Activated CD8-positive, alpha-beta T cell treated with anti-CD3 and anti-CD28 coated beads, Interleukin-2, amount 10 ng/mL, durations not matched to agents 7 days and 5 days (primary cell): Measurements from ENCODE around the gene PEA15. TPM values are rescaled to one million over a fixed set of nuclear protein-coding genes. Genes with fewer than 3 reads are reported as not detected.
A peak's percentile ranks its signal among the peaks of the same experiment; 100 is the strongest.

Experiments
- ATAC-seq: fragments of 150-1000 bp; cut with Tn5 transposase; one replicate; pipeline ENCODE4 v1.10.0; 2021; ENCODE audit warnings: moderate library complexity
- CTCF ChIA-PET: fragments of 350-600 bp; sonication (Branson Sonifier 250); formaldehyde crosslinking; loops from one replicate; lab custom pipeline; 2021; ENCODE audit warnings: antibody characterized with exemption; lab: Charles Lee
- POLR2A ChIA-PET: fragments of 350-600 bp; sonication (Branson Sonifier 250); formaldehyde crosslinking; loops from one replicate; lab custom pipeline; 2021; ENCODE audit warnings: antibody characterized with exemption; lab: Charles Lee
- DNase-seq: peaks from one replicate; pipeline ENCODE4 v3.0.0-alpha.2; 2020
- H3K27ac Mint-ChIP-seq: one replicate; pipeline ENCODE4 v1.8.0; 2021; ENCODE audit warnings: mild to moderate bottlenecking, mixed read lengths
- H3K27me3 Mint-ChIP-seq: one replicate; pipeline ENCODE4 v1.8.0; 2021; ENCODE audit warnings: low read depth, mixed read lengths
- H3K36me3 Mint-ChIP-seq: one replicate; pipeline ENCODE4 v1.8.0; 2021; ENCODE audit warnings: low read depth, mixed read lengths
- H3K4me1 Mint-ChIP-seq: one replicate; pipeline ENCODE4 v1.8.0; 2021; ENCODE audit warnings: low read depth, mixed read lengths
- H3K4me3 Mint-ChIP-seq: one replicate; pipeline ENCODE4 v1.8.0; 2021; ENCODE audit warnings: mild to moderate bottlenecking, mixed read lengths
- H3K9me3 Mint-ChIP-seq: one replicate; pipeline ENCODE4 v1.8.0; 2022; ENCODE audit warnings: mixed read lengths; ENCODE audit not compliant: insufficient read depth
- total RNA-seq, 2 experiments: library from RNA; stranded (reverse); gene quantifications; one replicate each; pipeline ENCODE4 v1.2.3, GENCODE V29; 2021

The PEA15 gene, protein sequence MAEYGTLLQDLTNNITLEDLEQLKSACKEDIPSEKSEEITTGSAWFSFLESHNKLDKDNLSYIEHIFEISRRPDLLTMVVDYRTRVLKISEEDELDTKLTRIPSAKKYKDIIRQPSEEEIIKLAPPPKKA
- total RNA-seq: 10 to 100 TPM; 27.3 to 35.2 TPM

DNA sequence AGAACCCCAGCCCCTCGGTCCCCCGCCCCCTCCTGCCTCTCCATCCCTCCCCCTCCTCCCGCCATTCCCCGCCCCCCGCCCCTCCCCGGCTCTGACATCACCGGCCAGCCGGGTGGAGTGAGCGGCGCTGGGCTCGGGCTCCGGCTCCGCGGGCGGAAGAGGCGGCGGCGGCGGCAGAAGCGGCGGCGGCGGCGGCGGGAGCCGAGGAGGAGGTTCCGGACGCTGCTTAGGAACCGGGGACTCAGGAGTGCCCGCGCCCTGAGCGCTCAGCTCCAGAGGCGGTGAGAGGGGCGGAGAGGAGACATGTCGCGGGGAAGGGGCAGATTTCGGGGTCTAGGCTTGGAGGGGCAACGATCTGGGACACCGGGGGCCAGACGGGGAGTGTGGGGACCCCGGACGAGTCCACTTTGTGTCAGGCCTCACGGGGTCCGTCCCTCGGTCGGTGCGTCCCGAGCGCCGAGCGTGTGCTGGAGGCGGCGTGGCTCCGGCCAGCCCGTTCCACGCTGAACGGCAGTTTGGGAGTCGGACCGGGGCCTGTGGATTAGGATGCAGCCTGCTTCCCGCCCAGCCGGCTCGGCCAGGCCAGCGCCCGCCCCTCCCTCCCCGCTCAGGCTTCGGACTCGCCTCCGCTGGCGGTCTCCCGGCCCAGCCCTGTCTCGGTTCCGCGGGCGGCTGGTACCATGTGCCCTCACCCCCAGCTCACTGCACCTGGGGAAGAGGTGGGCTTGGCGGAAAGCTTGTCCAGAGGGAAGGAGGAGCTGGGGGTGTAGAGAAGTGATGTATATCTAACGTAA lies at the start of gene PEA15:
PEA15 (plus strand) TSS at position 143 of the 794 bp plus-strand sequence. CDS start 6,161 bp downstream, outside the sequence.
- peaks cover 11% of the 10 kb centered on the region for H3K36me3 Mint-ChIP-seq
- CTCF ChIA-PET: interaction anchor here (1.0 to 7.0 kb wide), 5 partner anchors 14 to 105 kb away, joined by 3 to 52 read pairs (median 9); partner anchors contain the start of gene CASQ1
- H3K27ac Mint-ChIP-seq: peak within 1 kb of the TSS; percentile 86
- peak; percentile 68 for DNase-seq
- H3K4me3 Mint-ChIP-seq: peak within 1 kb of the TSS; percentile 84
- H3K27me3 Mint-ChIP-seq: no peaks in the 10 kb centered on the region
- peaks cover 26% of the 10 kb centered on the region for H3K4me1 Mint-ChIP-seq
- POLR2A ChIA-PET: no interaction called here
- no peaks in the 10 kb centered on the region for H3K9me3 Mint-ChIP-seq
- ATAC-seq: peak; percentile 91

DNA sequence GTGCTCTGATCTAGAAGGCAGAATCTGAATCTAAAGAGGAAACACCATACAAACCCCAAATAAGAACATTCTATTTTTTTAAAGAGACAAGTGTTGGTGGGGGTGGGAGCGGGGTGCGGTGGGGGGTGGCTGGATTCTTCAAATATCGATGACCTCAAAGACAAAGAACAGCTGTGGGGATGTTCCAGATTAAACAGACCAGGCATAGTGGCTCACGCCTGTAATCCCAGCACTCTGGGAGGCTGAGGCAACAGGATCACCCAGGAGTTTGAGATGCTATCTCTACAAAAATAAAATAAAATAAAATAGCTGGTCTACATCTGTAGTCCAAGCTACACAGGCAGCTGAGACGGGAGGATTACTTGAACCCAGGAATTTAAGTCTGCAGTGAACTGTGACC lies 48.8 kb upstream of the PEA15 start:
- ChIA-PET CTCF (interaction anchor here (0.6 kb wide), 1 partner anchor 95 kb away, joined by 3 read pairs; no protein-coding TSS in a partner anchor), POLR2A (interaction anchor here (1.3 kb wide), 1 partner anchor 106 kb away, joined by 4 read pairs; the partner anchor contains the start of gene DCAF8)
- no peaks in the 10 kb centered on the region for H3K36me3 Mint-ChIP-seq
- H3K4me3 Mint-ChIP-seq: no peak overlapping the region
- DNase-seq (no peak), ATAC-seq (no peak)
- no peaks in the 10 kb centered on the region for H3K9me3 Mint-ChIP-seq
- H3K27ac Mint-ChIP-seq: no peak overlapping the region
- peaks cover 29% of the 10 kb centered on the region for H3K27me3 Mint-ChIP-seq
- no peaks in the 10 kb centered on the region for H3K4me1 Mint-ChIP-seq

DNA sequence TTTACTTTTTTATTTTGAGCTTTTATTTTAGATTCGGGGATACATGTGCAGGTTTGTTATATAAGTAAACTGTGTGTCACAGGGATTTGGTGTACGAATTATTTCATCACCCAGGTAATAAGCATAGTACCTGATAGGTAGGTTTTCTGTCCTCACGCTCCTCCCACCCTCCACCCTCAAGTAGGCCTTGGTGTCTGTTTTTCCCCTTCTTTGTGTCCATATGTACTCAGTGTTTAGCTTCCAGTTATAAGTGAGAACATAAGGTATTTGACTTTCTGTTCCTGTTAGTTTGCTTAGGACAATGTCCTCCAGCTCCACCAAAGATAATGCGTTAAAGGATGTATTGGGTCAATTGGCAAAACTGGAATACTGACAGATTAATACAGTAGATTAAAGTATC lies 48.0 kb upstream of the PEA15 start:
- CTCF ChIA-PET: no interaction called here
- Mint-ChIP-seq H3K4me3 (no peak overlapping the region), H3K4me1 (no peaks in the 10 kb centered on the region), H3K27ac (no peak overlapping the region), H3K27me3 (peaks cover 32% of the 10 kb centered on the region), H3K36me3 (no peaks in the 10 kb centered on the region), H3K9me3 (no peaks in the 10 kb centered on the region)
- POLR2A ChIA-PET: interaction anchor here (1.3 kb wide), 1 partner anchor 105 kb away, joined by 4 read pairs; the partner anchor contains the start of gene DCAF8
- ATAC-seq (no peak), DNase-seq (no peak)

DNA sequence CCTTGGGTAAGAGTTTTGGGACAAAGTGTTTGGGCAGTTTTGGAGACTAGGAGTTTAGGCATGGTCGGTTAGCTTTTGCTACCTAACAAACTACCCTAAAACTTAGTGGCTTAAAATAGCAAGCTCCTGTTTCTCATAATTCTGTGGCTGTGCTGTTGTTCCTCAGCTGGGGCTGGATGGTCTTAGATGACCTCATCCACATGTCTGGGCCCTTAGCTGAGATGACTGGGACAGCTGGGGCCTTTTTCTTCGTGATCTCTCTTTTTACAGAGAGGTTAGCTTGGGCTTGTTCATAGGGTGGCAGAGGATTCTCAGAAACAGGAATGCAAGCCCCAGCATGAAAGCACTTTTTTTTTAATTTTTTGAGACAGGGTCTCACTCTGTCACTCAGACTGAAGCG lies 47.2 kb upstream of the PEA15 start:
- DNase-seq: no peak
- no peak overlapping the region for H3K4me3 Mint-ChIP-seq
- ChIA-PET CTCF (no interaction called here), POLR2A (no interaction called here)
- H3K27ac Mint-ChIP-seq: no peak overlapping the region
- H3K9me3 Mint-ChIP-seq: no peaks in the 10 kb centered on the region
- peaks cover 32% of the 10 kb centered on the region for H3K27me3 Mint-ChIP-seq
- H3K36me3 Mint-ChIP-seq: no peaks in the 10 kb centered on the region
- H3K4me1 Mint-ChIP-seq: no peaks in the 10 kb centered on the region
- ATAC-seq: no peak

DNA sequence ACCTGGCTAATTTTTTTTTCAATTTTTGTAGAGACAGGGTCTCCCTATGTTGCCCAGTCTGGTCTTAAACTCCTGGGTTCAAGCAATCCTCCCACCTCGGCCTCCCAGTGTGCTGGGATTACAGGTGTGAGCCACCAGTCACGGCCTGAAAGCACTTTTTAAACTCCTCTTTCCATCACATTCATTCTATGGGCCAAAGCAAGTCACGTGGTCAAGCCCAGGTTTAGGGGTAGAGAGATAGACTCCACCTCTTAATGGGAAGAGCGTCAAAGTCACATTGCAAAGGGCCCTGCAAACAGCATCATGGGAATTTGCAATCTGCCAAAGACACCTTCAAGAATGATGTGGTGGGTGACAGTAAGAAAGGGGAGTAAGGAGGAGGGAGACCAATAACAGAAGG lies 46.6 kb upstream of the PEA15 start:
- DNase-seq (no peak), ATAC-seq (no peak)
- ChIA-PET CTCF (no interaction called here), POLR2A (no interaction called here)
- no peaks in the 10 kb centered on the region for H3K36me3 Mint-ChIP-seq
- no peak overlapping the region for H3K4me3 Mint-ChIP-seq
- no peaks in the 10 kb centered on the region for H3K9me3 Mint-ChIP-seq
- H3K27me3 Mint-ChIP-seq: peaks cover 34% of the 10 kb centered on the region
- no peak overlapping the region for H3K27ac Mint-ChIP-seq
- peaks cover under 1% of the 10 kb centered on the region for H3K4me1 Mint-ChIP-seq

DNA sequence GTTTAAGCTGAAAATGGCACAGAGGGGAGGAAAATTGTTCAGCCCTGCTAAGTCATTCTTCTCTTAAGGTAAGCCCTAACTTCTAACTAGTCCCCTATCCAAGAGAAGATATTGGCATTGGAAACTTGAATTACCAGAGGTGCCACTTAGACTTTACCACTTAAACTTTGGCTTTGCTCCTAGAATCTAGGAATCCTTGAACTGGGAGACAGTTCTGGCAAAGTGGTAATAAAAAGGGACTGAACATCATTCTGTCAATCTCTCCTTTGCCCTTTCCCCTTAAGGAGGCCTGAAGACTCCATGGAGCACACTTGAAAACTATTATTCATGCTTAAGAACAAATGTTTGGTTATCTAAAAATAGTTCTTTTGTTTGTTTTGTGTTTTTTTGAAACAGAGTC lies 45.3 kb upstream of the PEA15 start:
- no peak overlapping the region for H3K4me3 Mint-ChIP-seq
- peaks cover 2% of the 10 kb centered on the region for H3K4me1 Mint-ChIP-seq
- ChIA-PET CTCF (interaction anchor here (1.0 to 1.3 kb wide), 3 partner anchors 74 to 132 kb away, joined by 3 to 7 read pairs (median 3); no protein-coding TSS in a partner anchor), POLR2A (no interaction called here)
- no peak for DNase-seq
- no peak overlapping the region for H3K27ac Mint-ChIP-seq
- H3K36me3 Mint-ChIP-seq: no peaks in the 10 kb centered on the region
- no peaks in the 10 kb centered on the region for H3K9me3 Mint-ChIP-seq
- no peak for ATAC-seq
- peaks cover 37% of the 10 kb centered on the region for H3K27me3 Mint-ChIP-seq

DNA sequence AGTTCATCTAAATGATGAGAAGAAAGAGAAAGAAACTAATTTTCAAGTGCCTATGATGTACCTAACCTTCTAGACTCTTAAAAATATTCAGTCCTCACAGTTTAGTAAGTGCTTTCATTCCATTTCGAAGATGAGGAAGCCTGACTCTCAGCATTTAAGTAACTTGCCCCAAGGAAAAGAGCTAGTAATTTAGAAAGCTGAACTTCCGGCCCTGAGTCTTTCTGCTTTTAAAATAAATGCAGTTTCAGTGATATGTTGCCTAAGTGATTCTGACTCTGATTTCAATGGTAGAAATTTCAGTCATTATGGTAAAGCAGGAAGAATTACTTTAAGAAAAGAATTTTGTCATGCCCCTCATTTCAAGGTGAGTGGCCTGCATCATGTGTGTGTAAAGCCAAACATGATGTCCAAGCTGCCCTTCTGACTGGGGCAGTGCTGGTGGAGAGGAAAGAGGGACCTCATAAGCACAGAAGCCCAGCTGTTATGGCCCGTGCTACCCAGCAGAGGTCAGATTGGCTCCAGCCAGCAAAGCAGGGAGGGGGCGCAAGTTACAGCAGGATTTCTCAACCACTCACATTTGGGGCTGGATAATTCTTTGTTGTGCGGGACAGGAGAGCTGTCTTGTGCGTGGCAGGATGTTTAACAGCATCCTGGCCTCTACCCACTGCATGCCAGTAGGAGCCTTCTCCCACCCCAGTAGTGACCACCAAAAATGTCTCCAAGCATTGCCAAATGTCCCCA lies 43.0 kb upstream of the PEA15 start:
- Mint-ChIP-seq H3K4me3 (no peak overlapping the region), H3K27ac (no peak overlapping the region), H3K9me3 (no peaks in the 10 kb centered on the region), H3K4me1 (peaks cover 10% of the 10 kb centered on the region), H3K27me3 (peaks cover 37% of the 10 kb centered on the region), H3K36me3 (no peaks in the 10 kb centered on the region)
- no peak for DNase-seq
- CTCF ChIA-PET: interaction anchor here (0.7 to 1.9 kb wide), 4 partner anchors 63 to 129 kb away, joined by 3 to 5 read pairs (median 4); no protein-coding TSS in a partner anchor
- no peak for ATAC-seq
- POLR2A ChIA-PET: no interaction called here

DNA sequence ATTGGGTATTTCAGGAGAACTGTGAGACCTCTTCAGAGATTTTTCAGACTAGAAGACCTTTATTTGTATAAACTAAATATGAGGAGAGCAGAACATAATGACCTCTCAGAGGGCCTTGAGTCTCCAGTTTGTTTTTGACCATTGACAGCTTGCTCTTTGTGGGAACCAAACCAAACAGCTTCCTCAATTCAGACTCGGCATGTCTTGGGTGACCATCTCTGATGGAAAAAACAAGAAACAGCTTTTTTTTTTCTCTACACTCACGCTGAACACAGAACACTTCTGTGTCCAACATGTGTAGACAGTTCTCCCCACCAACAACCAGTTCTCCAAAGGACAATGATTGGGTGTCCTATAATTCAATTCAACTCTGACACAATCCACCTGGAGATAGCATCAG lies 42.3 kb upstream of the PEA15 start:
- POLR2A ChIA-PET: no interaction called here
- Mint-ChIP-seq H3K4me1 (peaks cover 11% of the 10 kb centered on the region), H3K27me3 (peaks cover 33% of the 10 kb centered on the region), H3K27ac (no peak overlapping the region), H3K4me3 (no peak overlapping the region), H3K9me3 (no peaks in the 10 kb centered on the region), H3K36me3 (no peaks in the 10 kb centered on the region)
- no peak for ATAC-seq
- CTCF ChIA-PET: interaction anchor here (0.7 to 1.9 kb wide), 3 partner anchors 64 to 128 kb away, joined by 3 to 5 read pairs (median 4); no protein-coding TSS in a partner anchor
- no peak for DNase-seq

DNA sequence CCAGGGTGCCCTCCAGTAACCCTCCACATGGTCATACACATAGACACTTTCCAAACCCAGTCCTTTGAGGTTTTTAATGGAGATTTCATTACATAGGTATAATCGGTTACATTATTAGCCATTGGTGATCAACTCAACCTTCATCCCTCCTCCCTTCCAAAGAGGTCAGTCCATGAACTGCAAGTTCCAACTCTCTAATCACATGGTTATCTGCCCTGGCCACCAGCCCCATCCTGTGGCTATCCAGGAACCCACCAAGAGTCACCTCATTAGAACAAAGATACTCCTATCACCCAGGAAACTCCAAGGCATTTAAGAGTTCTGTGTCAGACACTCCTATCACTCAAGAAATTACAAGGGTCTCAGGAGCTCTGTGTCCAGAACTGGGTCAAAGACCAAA lies 41.6 kb upstream of the PEA15 start:
- no peak overlapping the region for H3K4me3 Mint-ChIP-seq
- peaks cover 31% of the 10 kb centered on the region for H3K27me3 Mint-ChIP-seq
- peaks cover 11% of the 10 kb centered on the region for H3K4me1 Mint-ChIP-seq
- H3K36me3 Mint-ChIP-seq: no peaks in the 10 kb centered on the region
- ChIA-PET POLR2A (no interaction called here), CTCF (interaction anchor here (1.2 to 1.9 kb wide), 3 partner anchors 89 to 128 kb away, joined by 4 to 5 read pairs (median 4); no protein-coding TSS in a partner anchor)
- no peaks in the 10 kb centered on the region for H3K9me3 Mint-ChIP-seq
- DNase-seq (no peak), ATAC-seq (no peak)
- no peak overlapping the region for H3K27ac Mint-ChIP-seq

DNA sequence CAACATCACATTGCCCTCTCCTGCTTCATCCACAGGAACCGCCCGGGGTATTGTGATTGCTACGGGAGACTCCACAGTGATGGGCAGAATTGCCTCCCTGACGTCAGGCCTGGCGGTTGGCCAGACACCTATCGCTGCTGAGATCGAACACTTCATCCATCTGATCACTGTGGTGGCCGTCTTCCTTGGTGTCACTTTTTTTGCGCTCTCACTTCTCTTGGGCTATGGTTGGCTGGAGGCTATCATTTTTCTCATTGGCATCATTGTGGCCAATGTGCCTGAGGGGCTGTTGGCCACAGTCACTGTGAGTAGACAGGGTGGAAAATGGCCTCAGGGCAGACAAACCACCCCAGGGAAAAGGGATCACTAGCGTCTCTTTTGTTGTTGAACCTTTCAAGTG lies 41.1 kb upstream of the PEA15 start:
- Mint-ChIP-seq H3K4me3 (no peak overlapping the region), H3K9me3 (no peaks in the 10 kb centered on the region), H3K4me1 (peaks cover 14% of the 10 kb centered on the region), H3K27ac (no peak overlapping the region), H3K36me3 (no peaks in the 10 kb centered on the region), H3K27me3 (peaks cover 29% of the 10 kb centered on the region)
- ChIA-PET POLR2A (no interaction called here), CTCF (interaction anchor here (1.2 to 1.5 kb wide), 2 partner anchors 88 to 118 kb away, joined by 4 read pairs; no protein-coding TSS in a partner anchor)
- ATAC-seq (no peak), DNase-seq (no peak)

DNA sequence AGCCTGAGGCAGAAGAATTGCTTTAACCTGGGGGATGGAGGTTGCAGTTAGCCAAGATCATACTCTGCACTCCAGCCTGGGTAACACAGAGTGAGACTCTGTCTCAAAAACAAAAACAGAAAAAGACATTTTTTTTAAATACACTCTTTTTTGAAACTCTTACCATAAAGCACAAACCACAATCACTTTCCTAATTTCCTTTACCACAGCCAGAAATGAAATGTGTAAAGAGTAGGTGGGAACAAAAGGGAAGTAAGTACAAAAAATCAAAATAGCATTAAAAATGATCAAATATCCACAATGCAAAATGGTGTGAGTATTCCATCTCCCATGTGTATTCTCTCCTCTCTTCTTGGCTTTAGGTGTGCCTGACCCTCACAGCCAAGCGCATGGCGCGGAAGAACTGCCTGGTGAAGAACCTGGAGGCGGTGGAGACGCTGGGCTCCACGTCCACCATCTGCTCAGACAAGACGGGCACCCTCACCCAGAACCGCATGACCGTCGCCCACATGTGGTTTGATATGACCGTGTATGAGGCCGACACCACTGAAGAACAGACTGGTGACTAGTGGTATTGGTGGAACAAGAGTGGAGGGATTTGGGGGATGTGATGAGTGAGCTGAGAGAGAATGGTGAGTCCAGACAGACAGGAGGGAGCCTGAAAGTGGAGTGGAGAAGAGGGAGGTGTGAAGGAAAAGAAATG lies 38.9 kb upstream of the PEA15 start:
- H3K4me1 Mint-ChIP-seq: peaks cover 26% of the 10 kb centered on the region
- ATAC-seq (no peak), DNase-seq (no peak)
- H3K27me3 Mint-ChIP-seq: peaks cover 24% of the 10 kb centered on the region
- no peak overlapping the region for H3K4me3 Mint-ChIP-seq
- no peaks in the 10 kb centered on the region for H3K36me3 Mint-ChIP-seq
- POLR2A ChIA-PET: no interaction called here
- H3K27ac Mint-ChIP-seq: no peak overlapping the region
- no peaks in the 10 kb centered on the region for H3K9me3 Mint-ChIP-seq
- CTCF ChIA-PET: interaction anchor here (1.3 to 1.5 kb wide), 4 partner anchors 11 to 86 kb away, joined by 3 to 6 read pairs (median 4); no protein-coding TSS in a partner anchor
